HepG2 (cell line): ENCODE data around the gene IL1RAPL1. TPM values are rescaled to one million over a fixed set of nuclear protein-coding genes. Genes with fewer than 3 reads are reported as not detected.

Experiments used
- ZNF674 ChIP-seq: sonication (generic); formaldehyde crosslinking; IDR thresholded peaks from 2 replicates; pipeline ENCODE4 v1.5.0; 2020; ENCODE audit warnings: low read depth, mild to moderate bottlenecking, missing genetic modification reagents
- polyA plus RNA-seq, 8 experiments: library from polyadenylated mRNA; depleted of rRNA in 3 of 8; stranded (reverse) in 7 of 8; unstranded in 1 of 8; fragments of >200 nt; fragmentation: Illumina TruSeq in 4 of 8; extraction: Trizol in 4 of 8; gene quantifications; 2 replicates each; pipeline versions ENCODE4 v1.2.1 to v1.2.3, GENCODE V29; 2011 to 2016; ENCODE audit warnings: low read depth in 4 of 8, missing spikeins in 1 of 8, mixed read lengths in 1 of 8; ENCODE audit not compliant: insufficient read depth in 1 of 8
- total RNA-seq, 5 experiments: library from RNA; depleted of rRNA; stranded (reverse); fragments of >200 nt; fragmentation: Illumina TruSeq; extraction: Trizol; gene quantifications; 2 replicates each; pipeline ENCODE4 v1.2.3, GENCODE V29; 2016; ENCODE audit warnings: low read depth in 1 of 5
- TF ChIP-seq, protein P1 (sequence below): sonication (generic); formaldehyde crosslinking; IDR thresholded peaks from 2 replicates; pipeline ENCODE4 v1.4.0; 2020; ENCODE audit warnings: missing genetic modification reagents, borderline replicate concordance
- TF ChIP-seq, protein P2 (sequence below): sonication (generic); formaldehyde crosslinking; IDR thresholded peaks from 2 replicates; pipeline ENCODE4 v1.9.0; 2022; ENCODE audit warnings: missing genetic modification reagents, mild to moderate bottlenecking, borderline replicate concordance
- TF ChIP-seq, protein P3 (sequence below): sonication (generic); formaldehyde crosslinking; IDR thresholded peaks from 2 replicates; pipeline ENCODE4 v1.4.0; 2020; ENCODE audit warnings: missing genetic modification reagents, borderline replicate concordance

IL1RAPL1 gene
- total and polyA plus RNA-seq, 2 of the 13 experiments (the other 11 are each of a cell fraction or from before 2014, with no cell fraction given) = 0.04 TPM; not detected in 1

DNA sequence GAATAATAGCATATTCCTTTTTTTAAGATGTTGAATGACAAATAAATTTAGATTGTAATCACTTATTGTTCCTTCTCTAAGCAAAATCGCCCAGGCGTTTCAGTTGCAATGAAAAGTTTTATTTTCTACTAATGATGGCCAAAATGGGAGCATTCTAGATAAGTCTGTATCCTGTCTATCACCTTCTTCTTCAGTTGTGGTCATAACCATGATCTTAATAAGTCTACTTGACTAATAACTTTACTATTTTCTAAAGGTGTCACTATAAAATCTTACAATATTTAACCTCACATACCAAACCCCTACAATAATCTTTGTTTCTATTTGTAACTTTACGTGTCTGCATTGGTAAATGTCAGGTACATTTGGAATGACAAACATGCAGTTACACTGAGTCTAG is 904.4 kb downstream of the IL1RAPL1 start (continued):
- TF ChIP-seq, protein P1, sequence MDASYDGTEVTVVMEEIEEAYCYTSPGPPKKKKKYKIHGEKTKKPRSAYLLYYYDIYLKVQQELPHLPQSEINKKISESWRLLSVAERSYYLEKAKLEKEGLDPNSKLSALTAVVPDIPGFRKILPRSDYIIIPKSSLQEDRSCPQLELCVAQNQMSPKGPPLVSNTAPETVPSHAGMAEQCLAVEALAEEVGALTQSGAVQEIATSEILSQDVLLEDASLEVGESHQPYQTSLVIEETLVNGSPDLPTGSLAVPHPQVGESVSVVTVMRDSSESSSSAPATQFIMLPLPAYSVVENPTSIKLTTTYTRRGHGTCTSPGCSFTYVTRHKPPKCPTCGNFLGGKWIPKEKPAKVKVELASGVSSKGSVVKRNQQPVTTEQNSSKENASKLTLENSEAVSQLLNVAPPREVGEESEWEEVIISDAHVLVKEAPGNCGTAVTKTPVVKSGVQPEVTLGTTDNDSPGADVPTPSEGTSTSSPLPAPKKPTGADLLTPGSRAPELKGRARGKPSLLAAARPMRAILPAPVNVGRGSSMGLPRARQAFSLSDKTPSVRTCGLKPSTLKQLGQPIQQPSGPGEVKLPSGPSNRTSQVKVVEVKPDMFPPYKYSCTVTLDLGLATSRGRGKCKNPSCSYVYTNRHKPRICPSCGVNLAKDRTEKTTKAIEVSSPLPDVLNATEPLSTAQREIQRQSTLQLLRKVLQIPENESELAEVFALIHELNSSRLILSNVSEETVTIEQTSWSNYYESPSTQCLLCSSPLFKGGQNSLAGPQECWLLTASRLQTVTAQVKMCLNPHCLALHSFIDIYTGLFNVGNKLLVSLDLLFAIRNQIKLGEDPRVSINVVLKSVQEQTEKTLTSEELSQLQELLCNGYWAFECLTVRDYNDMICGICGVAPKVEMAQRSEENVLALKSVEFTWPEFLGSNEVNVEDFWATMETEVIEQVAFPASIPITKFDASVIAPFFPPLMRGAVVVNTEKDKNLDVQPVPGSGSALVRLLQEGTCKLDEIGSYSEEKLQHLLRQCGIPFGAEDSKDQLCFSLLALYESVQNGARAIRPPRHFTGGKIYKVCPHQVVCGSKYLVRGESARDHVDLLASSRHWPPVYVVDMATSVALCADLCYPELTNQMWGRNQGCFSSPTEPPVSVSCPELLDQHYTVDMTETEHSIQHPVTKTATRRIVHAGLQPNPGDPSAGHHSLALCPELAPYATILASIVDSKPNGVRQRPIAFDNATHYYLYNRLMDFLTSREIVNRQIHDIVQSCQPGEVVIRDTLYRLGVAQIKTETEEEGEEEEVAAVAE (CRISPR knock-in tag) = no peak
- TF ChIP-seq, protein P2, sequence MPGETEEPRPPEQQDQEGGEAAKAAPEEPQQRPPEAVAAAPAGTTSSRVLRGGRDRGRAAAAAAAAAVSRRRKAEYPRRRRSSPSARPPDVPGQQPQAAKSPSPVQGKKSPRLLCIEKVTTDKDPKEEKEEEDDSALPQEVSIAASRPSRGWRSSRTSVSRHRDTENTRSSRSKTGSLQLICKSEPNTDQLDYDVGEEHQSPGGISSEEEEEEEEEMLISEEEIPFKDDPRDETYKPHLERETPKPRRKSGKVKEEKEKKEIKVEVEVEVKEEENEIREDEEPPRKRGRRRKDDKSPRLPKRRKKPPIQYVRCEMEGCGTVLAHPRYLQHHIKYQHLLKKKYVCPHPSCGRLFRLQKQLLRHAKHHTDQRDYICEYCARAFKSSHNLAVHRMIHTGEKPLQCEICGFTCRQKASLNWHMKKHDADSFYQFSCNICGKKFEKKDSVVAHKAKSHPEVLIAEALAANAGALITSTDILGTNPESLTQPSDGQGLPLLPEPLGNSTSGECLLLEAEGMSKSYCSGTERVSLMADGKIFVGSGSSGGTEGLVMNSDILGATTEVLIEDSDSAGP (CRISPR knock-in tag) = no peak
- TF ChIP-seq, protein P3, sequence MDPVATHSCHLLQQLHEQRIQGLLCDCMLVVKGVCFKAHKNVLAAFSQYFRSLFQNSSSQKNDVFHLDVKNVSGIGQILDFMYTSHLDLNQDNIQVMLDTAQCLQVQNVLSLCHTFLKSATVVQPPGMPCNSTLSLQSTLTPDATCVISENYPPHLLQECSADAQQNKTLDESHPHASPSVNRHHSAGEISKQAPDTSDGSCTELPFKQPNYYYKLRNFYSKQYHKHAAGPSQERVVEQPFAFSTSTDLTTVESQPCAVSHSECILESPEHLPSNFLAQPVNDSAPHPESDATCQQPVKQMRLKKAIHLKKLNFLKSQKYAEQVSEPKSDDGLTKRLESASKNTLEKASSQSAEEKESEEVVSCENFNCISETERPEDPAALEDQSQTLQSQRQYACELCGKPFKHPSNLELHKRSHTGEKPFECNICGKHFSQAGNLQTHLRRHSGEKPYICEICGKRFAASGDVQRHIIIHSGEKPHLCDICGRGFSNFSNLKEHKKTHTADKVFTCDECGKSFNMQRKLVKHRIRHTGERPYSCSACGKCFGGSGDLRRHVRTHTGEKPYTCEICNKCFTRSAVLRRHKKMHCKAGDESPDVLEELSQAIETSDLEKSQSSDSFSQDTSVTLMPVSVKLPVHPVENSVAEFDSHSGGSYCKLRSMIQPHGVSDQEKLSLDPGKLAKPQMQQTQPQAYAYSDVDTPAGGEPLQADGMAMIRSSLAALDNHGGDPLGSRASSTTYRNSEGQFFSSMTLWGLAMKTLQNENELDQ (CRISPR knock-in tag) = no peak
- TF ChIP-seq ZNF674 = no peak
